Ureter (tissue), 1 donor: ENCODE data around the gene ZNF454. TPM values are rescaled to one million over a fixed set of nuclear protein-coding genes. Genes with fewer than 3 reads are reported as not detected.

Experiments
- DNase-seq: peaks from one replicate; pipeline ENCODE4 v3.0.0-alpha.2; 2020; ENCODE audit warnings: low spot score
- total RNA-seq: library from RNA; stranded (reverse); gene quantifications from one replicate; pipeline ENCODE4 v1.2.4, GENCODE V29; 2023
- donor health status: DM: yes; HTN: yes; CAD: no.

The ZNF454 gene
- total RNA-seq: 4.9 TPM

DNA sequence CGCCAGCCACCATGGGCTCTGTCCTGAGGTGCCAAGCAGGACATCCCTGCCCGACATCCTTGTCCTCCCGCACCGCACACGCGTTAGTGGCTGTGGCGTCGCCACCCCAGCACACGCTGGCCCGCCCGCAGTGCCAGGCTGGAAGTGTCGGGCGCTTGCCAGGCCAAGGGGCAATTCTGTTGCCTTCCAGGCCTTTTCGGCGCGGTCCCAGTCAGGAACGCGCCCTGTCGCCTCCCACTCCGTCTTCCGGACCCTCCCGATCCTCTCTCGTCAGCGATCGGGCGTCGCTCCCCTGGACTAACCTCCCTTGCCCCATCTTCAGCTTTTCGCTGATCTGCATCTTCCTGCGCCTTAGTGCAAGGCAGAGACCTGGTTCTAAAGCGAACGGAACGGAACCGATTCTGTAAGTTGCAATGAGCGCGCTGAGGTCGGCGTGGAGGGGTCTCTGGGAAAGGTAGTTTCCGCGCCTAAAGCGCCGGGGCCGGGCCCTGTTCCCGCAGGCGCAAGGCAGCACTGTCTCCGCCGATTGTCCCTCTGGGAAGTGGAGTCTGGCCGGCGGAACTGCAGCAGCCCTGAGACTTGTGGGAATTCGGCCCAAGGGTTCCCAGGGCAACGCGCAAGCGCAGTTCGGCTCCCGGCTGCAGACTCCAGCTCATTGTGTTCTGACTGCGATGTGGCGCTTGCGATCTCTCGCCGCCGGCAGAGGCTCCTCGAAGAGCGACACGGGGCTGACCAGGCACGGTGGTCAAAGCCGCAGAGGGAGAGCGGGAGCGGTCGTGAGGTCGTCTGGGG lies at the start of gene ZNF454:
Gene ZNF454 (plus strand): TSS at position 630 of the 792 bp plus-strand sequence. CDS start 1,594 bp downstream, outside the sequence.
- DNase-seq: peak; percentile 94

DNA sequence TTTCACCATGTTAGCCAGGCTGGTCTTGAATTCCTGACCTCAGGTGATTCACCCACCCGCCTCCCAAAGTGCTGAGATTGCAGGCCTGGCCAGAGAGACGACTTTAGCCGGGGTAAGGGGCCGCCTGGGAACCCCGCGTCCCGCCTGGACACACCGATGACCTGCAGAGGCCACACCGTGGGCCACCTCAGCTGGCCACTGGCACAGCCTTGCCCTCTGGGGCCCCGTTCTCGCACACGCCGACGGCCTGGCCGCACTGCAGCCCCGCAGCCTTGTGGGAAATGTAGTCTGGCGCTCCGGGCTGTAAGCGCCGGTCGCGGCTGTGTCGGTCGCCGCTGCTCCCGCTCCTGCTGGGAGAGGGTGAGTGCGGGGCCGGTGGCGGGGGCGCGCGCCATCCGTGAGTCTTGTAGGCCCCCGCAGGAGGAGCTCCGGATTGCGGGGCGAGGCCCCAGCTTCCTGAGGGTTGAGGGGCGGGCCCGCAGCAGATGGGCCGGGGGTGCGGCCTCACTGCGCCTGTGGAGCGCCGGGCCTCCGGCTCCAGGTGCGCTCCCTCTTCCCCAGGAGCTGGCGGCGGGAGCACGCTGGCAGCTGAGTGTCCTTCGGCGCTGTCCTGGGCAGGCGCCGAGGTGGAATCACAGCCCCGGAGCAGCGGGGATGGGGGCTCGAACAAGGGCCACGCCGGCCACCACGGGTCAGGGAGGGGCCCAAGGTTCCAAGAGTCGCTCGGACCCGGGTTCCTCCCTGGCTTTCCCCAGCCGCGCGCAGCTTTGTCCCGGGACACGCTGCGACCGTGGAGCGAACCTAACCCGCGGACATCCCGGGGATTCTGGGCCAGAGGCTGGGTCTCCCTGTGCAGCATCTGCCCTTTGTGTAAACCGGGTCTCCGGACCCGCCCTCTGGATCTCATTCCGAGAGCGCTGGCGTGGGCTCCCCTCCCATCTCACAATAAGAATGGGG lies 45.1 kb upstream of the ZNF454 start, which contains the start of gene ZFP2:
Gene ZFP2 (plus strand): TSS at position 299 of the 957 bp plus-strand sequence. CDS start 35,401 bp downstream, outside the sequence.
- peak; percentile 53 for DNase-seq

DNA sequence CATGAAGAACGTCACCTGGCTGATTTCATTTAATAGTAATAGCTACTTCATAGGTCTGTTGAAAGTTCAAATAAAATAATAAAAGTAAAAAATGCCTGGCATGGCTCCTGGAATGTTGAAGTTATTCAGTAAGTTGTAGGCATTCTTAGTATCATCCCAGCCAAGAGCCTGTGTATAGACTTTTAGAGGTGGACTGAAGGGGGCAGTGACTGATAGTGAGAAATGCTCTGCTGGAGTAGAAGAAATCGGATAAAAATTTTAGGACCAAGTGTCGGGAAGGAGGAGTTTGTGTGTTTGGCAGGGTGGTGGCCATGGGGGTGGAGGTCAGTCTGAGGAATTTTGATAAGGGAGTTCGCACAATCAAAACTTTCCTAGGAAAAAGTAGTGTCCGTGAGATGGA lies 41.7 kb upstream of the ZNF454 start:
- no peak for DNase-seq

DNA sequence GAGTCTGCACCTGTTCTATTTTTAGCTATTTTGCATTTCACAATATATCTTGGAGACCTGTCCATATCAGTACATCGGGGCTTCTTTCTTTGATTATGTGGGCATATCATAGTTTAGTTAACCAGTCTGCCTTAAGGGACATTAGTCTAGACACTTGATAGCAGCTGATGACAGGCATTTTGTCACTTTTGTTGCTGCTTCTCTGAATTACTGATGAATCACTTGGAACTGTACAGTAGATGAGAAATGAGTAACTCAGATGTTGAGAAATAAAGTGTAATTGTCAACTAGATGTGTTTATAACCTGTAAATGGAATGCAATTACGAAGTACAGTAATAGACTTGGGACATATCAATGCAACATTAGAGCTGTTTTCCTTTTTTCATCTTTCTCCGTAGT lies 38.1 kb upstream of the ZNF454 start:
- no peak for DNase-seq

DNA sequence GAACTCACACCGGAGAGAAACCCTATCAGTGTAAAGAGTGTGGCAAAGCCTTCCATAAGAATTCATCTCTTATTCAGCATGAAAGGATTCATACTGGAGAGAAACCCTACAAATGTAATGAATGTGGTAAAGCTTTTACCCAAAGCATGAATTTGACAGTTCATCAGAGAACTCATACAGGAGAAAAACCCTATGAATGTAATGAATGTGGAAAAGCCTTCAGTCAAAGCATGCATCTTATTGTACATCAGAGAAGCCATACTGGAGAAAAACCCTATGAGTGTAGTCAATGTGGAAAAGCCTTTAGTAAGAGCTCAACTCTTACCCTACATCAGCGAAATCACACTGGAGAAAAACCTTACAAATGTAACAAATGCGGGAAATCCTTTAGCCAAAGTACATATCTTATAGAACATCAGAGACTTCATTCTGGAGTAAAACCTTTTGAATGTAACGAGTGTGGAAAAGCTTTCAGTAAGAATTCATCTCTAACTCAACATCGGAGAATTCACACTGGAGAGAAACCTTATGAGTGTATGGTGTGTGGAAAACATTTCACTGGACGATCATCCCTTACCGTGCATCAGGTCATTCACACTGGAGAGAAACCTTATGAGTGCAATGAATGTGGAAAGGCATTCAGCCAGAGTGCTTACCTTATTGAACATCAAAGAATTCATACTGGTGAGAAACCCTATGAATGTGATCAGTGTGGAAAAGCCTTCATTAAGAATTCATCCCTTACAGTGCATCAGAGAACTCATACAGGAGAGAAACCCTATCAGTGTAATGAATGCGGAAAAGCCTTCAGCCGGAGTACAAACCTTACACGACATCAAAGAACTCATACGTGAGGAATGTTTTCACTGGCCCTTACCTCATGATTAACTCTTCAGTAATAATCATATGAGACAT lies 8.9 kb upstream of the ZNF454 start:
- DNase-seq: no peak

DNA sequence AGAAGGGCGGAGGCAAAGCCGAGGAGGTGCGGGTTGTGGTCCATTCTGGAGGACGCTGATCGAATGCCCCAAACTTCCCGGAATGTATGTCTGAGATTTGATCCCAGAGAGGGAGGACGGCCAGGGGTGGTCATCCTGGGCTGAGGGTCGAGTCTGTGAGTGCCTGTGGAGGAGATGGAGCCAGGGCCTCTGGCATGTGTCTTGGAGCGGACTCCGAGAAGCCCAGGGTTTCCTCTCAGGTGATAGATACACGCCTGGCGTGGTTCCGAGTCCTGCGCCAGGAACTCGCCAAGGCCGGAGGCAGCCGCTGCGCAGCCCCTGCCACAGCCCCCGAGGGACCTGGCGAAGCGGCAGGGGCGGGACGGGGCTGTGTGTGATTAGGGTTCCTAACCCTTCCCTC lies 363 bp downstream of the ZNF454 start:
- peak; percentile 43 for DNase-seq

DNA sequence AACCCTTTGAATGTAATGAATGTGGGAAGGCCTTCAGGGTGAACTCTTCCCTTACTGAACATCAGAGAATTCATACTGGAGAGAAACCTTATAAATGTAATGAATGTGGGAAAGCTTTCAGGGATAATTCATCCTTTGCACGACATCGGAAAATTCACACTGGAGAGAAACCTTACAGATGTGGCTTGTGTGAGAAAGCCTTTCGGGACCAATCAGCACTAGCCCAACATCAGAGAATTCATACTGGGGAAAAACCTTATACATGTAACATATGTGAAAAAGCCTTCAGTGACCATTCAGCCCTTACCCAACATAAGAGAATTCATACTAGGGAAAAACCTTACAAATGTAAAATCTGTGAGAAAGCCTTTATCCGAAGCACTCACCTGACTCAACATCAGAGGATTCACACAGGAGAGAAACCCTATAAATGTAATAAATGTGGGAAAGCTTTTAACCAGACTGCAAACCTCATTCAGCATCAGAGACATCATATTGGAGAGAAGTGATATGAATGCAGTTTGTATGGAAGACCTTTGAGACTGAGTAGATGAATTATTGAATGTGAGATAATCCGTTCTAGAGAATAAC lies 24.6 kb downstream of the ZNF454 start:
- no peak for DNase-seq

DNA sequence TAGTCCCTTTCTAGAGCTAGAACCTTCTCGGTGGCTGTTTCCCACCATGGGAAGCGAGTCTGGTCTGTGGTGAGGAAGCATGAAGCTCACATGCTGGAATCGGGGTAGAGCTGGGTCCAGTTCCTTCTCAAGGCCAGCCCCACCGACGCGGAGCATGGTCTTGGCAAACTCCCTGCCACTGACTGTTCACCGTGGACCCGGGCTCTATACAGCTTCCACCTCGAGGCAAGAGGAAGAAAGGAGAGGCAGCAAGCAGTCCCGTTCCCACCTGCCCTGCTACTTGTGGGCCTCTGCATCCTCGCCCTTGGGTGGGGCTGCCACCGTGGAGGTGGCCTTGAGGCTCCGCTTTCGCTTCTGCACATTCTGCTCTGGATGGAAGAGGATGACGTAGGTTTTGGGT lies 40.4 kb downstream of the ZNF454 start:
- no peak for DNase-seq

DNA sequence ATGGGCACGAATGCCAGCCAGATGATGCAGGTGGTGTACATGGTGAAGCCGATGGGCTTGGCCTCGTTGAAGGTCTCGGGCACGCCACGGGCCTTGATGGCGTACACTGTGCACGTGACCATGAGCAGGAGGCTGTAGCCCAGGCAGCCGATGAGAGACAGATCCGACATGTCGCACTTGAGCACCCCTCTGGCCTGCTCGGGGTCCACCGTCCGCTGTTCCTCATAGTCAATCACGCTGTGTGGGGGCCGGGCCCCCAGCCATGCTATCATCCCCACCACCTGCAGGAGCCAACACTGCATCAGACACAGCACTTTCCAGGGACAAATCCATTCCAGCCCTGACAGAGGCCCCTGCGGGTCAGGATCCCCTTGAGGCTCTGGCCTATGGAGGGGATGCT lies 41.9 kb downstream of the ZNF454 start:
- DNase-seq: no peak

DNA sequence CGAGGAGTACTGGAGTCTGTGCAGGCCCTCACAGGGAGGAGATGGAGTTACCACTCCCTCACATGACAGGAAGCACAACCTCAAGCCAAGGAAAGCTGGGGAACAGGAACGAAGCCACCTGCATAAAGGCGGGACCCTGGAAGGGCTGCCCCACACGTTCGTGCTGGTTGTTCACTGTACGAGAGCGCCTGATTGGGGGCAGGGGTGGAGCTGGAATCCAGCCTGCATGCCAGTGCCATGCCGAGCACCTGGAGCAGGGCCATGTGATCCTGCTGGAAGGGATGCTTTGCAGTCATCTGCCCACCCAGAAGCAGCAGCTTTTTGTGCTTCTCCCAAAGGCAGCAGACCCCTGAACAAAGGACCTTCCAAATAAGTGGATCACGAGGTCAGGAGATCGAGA lies 42.7 kb downstream of the ZNF454 start:
- no peak for DNase-seq

DNA sequence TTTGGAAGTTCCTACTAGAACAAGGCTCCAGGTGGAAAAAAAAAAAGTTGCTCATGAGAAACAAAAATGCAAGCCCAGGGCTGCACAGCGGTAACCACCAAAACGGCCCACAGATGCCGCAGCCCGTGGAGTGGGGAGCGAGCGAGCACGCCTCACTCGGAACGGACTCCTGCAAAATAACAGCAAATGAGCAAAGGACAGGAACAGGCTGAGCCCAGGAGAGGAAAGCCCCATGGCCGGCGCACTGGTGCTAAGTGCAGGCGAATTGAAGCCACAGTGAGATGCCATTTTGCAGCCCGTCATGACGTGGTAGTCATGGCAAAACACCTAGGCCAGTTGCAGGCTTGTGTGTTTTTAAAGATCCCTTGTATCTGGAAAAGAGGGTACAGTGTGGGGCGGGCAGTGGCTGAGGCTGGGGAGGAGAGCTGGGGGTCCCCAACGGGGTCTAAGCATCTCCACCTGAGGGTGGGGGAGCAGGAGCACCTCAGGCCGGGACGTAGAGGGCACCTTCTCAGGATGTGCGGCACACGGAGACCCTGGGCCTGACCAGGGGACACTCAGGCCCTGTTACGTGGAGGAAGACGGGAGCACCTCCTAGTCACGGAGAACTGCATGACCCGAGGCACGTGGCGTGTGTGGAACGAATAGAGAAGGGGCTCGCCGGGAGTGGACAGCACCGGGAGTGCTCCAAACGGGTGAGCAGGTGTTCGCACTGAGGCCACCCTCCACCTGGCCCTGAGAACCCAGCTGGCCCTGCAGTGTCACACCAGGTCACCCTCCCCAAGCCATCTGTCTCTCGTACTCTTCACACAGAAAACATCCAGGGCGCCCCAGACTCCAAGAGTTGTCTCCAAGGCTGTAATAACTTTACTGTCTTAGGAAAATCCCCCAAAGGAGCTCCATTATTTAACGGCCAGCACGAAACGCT lies 43.4 kb downstream of the ZNF454 start:
- no peak for DNase-seq

DNA sequence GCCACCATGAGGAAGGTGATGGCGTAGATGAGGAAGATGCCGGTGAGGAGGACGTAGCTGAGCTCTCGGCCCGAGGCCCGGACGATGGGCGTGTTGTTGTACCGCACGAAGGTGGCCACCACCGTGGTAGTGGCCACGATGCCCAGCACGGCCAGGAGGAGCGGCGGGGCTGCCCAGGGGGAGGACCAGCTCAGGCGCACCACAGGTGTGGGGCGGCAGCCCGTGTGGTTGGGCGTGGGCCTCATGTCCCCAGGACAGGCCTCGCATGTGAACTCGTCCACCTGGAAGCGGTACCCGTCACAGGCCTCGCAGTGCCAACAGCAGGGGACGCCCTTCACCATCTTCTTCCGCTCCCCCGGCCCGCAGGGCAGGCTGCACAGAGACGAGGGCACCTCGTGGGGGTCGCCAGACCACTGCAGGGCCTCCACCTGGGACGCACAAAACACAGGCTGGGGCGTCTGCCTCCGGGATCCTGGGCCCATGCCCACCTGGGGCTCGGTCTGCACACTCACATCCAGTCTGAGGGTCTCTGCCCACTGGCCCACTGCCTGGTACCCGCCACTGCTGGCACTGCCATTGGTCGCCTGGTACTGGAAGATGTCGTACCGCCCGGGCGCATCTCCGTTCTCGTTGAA lies 45.4 kb downstream of the ZNF454 start:
- no peak for DNase-seq

DNA sequence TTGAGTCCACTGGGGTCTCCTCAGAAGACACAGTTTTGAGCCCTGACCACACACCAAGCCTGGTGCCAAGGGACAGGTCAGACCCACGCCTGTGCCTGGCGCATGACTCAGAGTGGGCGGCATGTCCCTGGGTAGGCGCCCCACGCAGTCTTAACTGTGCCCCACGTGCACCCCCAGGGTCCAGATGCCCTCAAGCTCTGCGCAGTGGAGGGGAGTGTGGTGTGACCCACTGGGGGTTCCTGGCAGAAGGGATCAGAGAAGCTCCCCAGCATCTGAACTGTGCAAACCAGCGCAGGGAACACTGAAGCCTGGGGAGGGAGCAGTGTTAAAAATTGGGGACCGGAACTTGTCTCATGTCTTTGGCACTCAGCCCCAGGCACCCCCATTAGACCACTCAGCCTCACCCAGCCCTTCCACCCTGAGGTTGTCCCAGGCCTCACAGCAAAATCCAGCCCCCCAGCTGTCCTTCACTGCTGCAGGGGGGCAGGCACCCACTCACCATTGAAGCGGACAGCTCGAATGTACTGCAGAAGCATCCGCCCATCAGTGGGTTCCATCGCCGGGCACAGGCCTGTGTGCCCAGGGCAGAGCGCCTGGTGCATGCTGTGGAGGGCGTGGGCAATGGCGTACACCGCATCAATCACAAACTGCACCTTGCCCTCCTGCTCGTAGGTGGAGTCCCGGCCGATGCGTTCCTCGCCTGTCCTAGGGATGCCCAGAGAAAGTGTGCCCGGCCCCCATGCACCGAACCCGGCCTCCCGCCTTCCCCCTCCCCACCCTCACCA lies 47.6 kb downstream of the ZNF454 start:
- no peak for DNase-seq

DNA sequence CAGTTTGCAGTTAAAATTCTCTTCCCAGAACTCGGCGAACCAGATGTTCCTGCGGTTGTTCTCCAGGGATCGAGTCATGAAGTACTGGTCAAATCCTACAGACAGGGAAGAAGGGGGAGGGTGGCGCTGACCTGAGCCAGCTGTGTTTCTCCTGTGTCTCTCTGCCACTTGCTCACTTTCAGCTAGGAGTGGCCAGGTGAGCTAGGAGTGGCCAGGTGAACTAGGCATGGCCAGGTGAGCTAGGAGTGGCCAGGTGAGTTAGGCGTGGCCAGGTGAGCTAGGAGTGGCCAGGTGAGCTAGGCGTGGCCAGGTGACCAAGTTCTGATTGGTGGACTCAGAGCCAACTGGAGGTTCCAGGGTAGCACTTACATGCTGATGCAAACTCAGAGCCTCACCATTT lies 48.3 kb downstream of the ZNF454 start:
- DNase-seq: no peak

DNA sequence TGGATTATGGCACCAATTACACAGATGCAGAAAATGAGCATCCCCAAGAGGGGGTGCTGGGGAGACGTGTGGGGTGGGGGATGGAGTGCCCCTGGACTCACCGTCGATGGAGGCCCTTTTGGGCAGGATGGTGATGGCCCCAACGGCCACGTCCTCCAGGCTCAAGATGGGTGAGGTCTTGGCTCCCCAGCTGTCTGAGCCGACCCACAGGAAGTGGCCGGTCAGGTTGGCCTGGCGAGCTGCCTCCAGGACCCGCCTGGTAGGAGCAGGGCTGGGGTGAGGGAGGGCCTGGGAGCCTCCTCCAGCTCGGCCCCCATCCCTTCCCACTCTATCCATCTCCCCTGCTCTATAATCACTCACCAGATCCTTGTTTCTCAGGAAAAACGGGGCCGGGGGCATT lies 49.5 kb downstream of the ZNF454 start:
- no peak for DNase-seq

DNA sequence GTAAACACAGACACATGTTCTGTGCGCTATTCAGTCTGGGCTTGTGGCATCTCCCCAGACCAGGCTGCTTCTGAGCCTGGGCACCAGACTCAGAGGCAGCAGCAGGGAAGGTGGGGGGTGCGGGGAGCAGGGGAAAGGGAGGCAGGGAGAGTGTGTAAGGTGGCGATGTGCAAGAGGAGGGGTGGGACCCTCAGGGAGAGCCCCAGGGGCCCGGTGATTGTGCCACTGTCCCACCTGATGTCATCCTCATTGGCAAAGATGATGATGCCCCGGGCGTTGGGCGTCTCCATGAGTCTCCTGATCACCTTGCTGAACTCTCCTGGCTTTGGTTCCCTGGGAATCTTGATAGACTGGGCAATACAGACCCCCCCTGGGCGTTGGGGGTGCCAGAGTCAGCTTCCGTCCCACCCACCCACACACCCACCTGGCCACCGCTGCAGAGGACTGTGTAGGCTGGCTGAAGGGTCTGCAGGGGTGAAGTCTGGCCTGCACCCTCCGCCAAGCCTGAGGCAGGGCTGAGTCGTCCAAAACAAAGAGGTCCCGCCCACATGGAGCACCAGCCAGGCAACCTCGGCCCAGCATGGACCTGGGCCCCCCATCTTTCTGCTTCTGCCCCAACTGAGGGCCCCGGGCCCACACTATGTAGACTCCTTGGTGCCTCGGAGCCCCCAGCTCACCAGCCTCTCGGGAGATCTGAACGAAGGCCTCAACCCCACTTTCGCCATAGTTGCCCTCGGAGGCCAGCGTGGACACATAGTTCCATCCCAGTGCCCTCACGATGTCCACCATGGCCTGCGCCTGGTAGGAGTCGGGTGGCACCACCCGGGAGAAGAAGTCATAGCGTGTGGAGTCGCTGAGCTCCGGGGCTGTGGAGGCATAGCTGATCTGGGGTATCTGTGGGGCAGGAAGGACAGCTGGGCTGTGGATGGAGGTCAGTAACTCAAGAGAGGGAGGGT lies 50.5 kb downstream of the ZNF454 start:
- DNase-seq: no peak

DNA sequence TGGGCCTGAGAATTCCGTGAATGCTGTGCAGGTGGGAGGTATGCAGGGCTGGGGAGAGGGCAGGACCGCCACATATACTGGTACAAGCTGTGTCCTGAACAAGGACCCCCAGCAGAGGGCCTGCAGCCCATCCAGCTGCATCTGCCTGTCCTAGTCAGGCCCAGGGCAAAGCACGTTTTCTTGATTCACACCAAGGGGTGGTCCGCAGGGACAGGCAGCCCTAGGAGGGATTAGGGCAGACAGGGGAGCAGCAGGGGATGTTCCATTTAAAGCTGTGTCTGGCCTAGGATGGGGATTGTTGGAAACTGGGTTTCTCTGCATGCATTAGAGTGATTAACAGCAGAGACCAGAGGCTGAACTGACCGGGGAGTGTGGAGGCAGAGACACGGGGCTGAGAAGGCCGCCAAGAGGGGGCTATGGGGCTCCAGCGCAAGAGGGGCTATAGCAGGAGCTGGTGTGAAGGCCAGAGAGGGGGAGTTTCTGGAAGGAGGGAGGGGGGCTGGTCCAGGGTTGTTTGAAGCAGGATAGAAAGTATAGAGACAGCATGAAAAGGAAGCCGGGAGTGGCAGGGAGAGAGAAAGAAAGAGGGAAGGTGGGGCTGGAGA lies 51.4 kb downstream of the ZNF454 start:
- no peak for DNase-seq
